GM18498 (cell line): ENCODE results near the gene TOX2.

Experiments
- ATAC-seq: cut with Tn5 transposase; IDR thresholded peaks from one replicate; pipeline ENCODE4 v1.9.1; 2021; ENCODE audit warnings: mild to moderate bottlenecking, moderate library complexity; ENCODE audit not compliant: unreplicated experiment

TOX2 gene

DNA sequence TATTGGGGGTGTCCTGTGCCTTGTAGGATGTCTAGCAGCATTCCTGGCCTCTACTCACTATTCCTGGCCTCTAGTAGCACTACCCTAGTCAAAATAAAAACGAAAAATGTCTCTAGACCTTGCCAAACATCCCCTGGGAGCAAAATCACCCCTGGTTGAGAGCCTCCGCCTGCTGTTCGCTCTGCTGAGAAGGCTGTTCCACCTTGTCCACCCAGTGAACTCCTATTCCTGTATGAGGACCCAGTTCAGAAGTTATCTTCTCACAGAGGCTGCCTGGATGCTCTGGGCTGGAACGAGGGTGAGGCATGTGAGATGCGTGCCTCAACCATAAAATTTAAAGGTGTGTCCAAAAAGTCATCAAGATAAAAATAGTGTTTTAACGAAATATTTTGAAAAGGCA is 101.9 kb downstream of the TOX2 start:
- no peak for ATAC-seq

DNA sequence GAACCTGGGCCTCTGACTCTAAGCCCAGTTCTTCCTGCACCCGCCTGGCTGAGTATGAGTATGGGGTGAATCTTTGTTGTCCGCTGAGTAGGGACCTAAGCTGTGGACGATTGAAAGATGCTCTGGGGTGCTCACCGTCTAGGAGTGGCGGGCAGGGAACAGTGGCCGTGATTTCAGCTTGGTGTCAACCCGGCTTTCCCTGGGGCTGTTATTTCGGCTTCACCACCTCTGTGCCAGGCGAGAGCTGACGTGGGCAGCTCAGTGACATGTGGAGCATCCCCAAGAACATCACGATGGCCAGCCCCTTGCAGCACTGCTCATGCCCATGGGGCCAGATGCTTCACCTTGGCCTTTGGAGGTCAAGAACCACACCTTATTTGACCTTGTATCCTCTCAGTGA is 102.6 kb downstream of the TOX2 start:
- ATAC-seq = no peak

DNA sequence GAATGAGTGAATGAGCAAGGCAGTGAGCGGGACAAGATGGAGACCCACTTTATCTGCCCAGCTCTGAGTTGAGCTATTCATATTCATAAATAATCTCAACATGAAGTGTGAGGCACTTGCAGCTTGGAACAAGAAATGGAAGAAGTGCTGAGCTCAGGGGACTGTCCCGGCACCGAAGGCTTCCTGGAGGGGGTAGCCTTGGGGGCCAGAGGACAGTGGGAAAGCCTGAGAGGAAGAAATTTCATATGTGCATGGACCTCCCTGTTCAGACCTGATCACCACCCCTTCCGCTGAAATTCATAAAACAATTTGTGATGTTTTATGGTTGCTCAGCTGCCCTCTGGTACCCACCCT is 103.2 kb downstream of the TOX2 start:
- ATAC-seq = no peak

DNA sequence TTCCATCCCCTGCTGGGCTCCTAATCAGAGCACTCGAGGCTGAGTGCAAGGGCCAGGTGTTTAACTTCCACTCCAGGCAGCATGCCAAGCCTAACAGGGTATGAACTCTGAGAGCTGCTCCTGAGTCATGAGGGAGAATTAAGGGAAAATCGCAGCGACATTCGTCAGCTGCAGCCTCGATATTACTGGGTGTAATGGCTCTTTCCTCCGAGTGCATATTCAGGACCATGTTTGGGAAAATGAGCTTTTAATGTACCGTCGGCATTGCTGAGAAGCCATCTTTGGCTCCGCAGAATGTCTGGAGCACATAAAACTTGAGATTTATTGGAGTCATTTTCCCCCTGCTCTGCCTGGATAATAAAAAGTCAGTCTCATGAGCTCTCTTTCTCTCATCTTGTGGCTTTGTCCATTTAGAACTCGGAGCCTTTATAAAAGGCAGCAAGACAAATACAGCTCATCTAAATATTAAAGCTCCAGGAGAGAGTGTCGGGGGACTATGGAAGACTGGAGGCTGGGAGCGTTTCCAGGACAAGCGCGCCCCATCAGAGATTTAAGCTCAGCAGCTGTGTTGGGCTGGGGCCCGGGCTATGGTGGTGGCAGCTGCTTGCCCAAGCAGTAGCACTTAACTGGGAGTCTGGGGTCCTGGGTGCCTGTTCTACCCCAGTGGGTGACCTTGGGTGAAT is 103.7 kb downstream of the TOX2 start:
- no peak for ATAC-seq

DNA sequence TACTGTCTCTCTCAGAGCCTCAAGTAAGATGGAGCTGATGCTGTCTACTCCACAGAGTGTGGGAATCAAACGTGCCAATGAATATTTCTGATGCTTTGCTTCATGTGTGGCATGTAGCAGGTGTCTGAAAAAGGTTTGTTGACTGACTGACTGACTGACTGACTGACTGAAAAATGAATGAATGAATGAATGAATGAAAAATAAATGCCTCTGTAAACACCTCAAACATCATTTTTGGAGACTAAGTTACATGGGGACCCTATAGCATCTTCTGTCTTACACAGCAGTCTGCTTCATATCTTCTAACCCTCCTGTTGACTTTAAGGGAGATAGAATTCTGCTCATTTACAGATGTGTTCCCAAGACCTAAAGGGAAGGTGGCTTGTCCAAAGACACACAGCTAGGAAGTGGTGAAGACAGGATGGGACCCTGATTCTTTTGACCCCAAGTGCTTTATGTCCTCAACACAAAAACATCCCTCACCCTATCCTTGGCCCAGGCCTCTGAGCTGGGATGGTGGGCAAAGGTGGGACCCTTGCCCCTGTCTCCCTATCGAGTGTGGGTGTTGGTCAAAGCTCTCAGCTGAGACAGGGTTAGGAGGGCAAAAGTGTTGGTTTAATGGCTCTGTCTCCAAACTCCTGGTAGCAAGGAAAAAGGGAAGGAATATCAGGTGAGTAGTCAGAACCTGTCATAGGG is 104.4 kb downstream of the TOX2 start:
- ATAC-seq = no peak

DNA sequence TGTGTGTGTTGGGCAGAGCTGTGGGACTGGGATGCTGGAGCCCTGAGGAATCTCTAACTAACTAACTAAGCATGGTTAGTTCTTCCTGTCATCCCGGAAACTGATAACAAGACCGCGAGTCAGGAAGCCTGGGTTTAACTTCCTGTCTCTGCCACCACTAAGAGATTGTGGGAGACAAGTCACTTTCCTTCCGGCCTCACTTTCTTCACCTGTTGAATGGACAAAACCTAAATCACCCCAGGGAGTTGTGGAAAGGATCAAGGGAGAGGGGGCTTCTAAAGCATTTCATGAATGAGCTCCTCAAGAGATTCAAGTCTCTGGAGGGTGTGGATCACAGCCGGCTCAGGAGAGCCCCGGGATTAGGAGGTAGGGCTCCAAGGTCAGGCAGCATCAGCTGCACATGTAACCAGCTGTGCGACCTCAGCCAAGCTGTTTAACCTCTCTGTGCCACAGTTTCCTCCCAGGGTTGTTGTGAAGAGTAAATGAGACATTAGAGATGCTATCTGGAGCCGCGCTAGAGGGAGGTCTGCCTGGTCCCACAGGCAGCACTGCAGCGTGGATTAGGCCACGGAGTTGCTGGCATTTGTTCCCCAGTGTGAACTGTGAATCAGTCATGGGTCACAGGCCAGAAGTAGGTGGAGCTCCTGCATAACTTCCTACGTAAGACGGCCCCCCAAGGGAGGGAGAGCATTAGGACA is 105.1 kb downstream of the TOX2 start:
- no peak for ATAC-seq

DNA sequence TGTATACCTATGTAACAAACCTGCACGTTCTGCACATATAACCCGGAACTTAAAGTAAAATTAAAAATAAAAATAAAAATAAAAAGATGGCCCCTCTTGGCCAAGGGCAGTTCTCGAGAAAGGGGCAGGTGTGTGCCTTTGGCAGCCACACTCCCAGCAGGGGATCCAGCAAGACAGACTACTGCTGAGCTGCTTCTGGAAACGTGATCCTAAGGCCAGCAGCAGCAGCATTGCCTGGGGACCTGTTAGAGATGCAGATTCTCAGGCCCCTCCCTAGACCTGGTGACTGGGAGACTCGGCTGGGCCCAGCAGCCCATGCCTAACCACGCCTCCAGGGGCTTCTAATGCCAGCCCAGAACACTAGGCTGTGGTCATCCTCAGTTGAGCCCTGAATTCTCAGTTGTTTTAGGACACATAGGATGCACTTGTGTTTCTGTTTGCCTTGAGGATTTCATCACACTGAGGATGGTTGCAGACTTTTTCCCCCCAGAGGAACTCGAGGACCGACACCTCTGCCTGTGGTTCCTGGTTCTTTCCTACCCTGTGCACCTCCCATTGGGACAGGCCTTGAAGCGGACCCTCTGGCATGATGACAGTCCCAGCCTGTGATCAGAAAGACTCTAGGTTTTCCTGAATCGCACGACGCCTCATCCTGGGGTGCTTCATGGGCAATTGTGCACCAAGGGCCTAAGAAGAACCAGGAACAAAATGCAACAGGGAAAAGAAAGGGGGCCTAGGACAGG is 105.9 kb downstream of the TOX2 start:
- no peak for ATAC-seq

DNA sequence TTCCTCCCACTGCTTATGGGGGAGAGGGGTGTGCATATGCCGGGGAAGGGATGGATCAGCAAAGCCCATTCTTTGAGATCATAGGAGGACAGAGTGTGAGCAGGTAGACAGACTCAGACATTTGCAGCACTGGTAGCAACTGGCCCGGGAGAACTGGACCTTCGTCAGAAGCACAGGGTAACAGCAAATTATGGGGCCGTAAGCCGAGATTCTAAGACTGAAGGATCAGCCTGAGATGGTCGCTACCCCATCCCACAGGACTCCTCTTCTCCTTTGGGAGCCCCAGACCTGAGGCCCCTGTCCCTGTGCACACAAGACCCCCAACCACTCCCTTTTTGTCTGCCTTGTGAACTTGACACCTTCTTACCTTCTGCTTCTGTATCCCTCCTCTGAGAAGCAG is 106.5 kb downstream of the TOX2 start:
- no peak for ATAC-seq

DNA sequence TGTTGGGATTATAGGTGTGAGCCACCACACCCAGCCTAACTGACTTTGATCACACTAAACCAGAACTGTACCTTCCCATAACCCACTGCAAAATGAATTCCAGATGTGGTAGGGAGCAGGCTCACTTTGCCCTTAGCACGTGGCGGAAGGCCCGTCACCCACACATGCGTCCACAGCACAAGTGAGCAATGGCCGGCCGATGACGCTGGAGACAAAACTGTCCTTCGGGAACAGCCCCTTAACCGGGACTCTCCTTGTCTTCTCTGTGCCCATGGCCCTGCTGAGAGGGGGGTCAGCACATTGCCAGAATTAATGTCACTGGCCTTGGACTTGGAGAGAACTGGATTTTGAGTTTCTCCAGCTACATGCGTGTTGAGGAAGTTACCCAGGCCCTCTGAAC is 107.2 kb downstream of the TOX2 start:
- no peak for ATAC-seq

DNA sequence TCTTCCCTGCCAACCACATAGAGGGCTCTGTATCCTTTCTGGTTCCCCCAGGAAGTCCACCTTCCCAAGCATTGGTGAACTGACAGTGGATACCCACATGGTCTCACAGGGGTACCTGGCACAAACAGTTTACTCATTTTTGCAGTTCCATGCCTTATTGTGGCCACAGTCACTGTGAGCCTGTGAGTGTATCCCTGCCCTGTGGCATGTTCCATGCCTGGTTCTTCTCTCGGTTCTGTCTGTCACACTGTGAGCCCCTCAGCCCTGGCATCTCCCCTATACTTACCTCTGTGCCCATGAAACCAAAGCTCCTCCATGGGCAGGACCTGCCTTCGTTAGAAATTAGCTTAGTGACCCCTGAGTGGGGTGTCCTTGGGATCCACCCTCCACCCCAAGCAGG is 107.8 kb downstream of the TOX2 start:
- no peak for ATAC-seq

DNA sequence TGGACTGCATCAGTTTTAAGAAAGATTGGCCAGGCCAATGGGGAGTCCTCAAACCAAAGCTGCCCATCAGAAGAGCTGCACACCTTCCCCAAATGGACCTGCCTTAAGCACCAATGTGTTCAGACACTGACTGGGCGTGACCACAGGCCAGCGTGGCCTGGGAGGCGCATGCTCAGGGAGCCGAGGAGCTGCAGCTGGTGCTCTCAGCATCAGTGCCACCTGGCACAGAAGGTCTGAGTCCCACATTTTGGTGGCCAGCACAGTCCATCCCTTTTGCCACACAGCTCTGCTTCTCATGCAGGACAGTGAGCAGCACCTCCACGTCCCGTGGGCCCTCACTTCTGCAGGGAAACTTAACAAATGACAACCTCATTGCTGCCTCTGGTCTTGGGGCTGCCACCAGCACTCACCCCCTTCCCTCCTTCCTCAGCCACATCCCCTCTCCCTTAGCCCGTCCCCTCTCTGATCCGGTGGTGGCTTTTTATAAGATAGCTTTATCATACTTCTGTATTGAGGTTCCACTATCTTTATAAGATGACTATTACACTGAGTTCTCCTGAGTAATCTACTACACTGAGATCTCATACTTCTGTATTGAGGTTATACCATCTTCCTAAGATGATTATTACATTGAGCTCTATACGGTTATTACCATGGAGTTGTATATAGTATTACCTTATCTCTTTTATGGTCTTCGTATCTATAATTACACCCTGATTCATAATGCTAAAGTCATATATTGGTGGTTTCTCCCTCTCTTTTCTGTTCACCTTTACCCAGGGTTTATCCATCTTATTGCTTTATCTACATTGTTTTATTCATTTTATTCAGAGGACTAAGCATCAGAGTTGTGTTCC is 109.1 kb downstream of the TOX2 start:
- ATAC-seq = no peak

DNA sequence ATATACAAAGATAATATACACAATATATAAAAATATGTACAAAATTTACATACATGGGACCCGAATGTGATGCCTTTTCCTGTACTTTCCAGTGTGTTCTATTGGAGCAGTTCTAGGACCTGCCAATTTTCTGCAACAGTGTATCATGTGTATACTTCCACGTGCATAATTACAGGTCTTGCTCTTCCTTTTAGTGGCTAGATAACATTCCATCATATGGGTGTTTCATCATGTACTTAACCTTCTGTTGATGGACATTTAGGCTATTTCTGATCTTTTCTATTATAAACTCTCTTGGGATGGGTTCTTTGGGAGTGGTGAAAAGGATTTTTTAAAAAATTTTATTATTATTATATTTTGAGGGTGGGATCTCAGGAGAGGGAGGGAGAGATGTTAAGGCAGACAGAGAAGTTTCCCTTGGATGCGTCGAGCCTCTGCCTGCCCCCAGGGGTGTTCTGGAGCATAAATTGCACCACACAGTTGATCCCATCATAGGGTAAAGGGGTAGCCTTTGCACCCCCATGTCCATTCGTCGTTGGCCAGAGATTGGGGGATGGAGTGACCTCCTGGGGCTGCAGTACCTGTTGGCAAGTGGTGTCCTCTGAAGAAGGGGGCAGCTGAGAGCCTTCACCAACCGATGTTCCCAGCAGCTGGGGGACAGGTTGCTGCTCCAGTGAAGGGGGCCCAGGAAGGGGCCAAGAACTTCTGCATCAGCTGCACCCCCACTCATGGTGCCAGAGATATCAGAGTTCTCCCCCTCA is 110.3 kb downstream of the TOX2 start:
- ATAC-seq = no peak

DNA sequence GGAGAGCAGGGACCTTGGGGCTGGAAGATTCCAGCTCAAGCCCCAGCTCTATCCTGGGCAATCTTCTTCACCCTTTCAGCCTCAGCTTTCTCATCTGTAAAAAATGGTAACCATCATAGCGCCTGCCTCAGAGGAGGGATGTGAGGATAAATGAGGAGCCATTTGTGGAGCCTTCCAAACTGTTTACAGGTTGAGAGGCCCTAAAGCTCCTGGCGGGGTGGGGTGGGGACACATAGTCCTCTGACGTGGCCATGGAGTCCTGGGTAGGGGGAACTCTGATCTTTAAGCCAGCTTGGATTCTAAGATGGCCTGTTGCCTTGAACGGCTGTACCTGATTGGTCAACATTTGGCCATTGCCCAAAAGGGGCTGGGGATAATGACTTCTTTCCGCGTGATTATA is 111.1 kb downstream of the TOX2 start:
- ATAC-seq = no peak

DNA sequence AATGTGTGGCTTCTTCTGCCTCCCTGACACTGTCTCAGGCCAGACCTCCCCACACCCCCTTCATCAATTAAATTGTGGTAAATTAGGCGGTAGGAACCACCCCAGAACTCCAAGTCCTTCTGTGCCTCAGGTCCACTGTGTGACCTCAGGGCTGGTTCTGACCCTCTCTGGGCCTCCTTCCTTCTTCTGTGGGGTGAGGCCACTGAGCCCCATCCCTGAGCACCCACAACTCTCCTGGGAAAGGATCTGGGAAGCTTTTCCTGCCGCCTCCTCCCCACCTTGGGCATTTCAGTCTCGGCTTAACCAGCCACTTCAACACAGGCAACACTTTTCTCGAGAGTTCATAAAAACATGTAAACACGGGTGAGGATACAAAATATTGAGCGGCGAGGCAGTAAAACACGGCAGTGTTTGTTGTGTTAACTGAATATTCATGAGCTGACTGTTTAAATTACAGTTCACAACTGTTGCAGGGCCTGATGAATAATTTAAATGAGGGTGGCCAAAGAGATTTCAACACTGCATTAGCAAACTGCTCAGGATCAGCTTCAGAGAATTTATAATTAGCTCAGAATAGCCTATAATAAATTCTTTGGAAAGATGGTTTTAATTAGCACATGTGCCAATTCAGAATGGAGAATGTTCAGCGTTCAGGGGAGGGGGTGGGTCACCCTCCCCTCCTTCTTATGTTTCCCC is 112.1 kb downstream of the TOX2 start:
- no peak for ATAC-seq

DNA sequence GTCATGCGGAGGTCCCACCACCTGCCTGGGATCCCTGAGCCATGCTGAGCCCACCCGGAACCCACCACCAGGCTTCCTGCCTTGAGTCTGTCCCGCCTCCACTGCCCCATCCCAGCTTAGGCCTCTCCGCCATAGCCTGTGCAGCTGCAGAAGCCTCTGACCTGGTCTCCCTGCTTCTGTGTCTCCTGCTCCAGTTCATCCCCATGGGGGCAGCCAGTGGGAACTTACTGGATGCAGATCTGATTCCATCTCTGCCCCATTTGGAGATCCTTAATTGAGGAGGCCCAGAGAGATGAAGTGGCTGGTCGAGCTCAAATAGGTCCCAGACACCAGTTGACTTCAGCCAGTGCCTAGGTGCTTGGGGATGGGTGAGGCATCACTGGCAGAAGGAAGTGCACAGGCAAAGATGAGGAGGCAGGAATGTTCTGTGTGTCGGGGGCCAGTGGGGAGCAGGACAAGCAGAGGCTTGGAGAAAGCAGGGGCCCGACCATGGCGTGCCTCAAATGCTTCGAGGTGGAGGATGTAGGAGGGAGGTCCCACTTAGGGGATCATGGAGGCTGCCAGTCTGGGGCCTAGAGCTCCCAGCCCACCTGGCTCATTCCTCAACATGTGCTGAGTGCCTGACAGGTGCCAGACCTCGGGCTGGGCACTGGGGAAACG is 112.8 kb downstream of the TOX2 start:
- no peak for ATAC-seq

DNA sequence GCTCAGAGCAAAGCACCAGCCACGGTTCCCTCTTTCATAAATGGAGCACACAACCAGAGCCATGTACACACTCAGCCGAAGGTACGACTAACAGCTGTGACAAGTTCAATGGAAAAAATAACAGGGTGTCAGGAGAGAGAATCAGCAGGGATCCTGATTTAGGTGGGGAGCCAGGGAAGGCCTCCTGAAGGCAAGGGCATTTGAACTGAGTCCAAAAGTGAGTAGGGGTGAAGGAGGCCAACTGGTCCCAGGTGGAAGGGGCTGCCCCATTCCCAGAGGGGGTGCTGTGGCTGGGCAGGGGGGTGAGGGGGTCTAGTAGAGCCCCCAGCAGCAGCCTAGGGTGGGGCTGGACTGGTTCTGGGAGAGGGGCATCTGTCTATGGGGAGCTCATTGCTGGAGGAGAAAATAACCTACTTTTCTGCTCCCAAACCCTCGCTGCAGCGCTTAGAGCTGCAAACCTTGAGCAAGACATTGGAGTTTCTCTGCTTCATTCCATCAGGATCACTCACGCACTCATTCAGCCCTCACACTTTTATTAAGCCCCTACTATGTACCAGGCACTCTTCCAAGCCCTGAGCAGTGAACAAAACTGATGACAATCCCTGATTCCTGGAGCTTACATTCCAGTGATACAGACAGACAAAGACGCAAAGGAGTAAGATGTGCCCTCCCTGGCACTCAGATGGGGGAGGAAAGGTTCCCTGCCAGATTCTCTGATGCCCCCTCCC is 113.5 kb downstream of the TOX2 start:
- no peak for ATAC-seq

DNA sequence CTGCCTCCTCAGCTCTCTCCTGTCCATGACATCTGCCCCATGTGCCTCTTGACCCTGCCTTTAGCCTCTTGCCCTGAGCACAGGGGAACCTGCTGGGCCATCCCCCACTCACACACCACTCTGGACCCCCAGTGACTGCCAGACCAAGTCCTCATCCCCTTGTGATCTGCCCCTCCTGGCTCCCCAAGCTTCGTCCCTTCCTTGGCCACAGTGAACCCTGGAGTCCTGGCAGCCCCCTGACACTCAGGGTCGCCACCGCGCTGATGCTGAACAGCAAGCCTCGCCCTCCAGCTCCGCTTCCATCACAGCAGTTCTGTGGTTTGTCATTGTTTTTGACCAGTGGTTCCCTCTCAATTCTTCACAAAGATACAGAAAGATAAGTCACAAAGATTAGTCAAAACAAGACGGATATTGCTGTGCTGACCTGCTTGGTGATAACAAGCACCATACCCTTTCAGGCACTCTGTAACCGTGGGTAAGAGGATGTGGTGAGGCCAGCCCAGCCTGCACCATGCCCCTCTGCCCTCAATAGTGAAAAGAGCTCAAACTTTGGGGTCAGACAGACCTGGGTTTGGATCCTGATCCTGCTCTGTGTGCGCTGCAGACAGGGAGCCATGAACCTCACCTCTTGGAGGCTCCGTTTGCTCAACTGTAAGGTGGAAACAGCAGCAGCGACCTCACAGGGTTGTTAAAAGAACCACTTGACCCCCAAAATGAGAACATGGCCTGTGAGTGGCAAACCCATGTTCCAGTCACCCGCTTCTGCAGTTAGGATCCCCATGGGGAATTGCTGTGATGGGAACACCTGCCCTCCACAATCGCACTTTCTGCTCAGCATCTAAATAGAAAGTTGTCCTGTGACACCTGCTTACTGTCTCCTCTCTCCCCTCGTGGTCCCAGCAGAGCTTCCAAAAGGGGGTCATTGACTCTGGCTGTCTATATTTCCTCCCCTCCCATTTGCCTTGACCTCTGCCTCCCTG is 114.5 kb downstream of the TOX2 start:
- ATAC-seq = peak; percentile 93
